Measurements from ENCODE around the gene VSIG10L2. TPM values are rescaled to one million over a fixed set of nuclear protein-coding genes. Genes with fewer than 3 reads are reported as not detected.

Gene VSIG10L2
- total and polyA plus RNA-seq, 2 donors from 2014 or later = not detected

DNA sequence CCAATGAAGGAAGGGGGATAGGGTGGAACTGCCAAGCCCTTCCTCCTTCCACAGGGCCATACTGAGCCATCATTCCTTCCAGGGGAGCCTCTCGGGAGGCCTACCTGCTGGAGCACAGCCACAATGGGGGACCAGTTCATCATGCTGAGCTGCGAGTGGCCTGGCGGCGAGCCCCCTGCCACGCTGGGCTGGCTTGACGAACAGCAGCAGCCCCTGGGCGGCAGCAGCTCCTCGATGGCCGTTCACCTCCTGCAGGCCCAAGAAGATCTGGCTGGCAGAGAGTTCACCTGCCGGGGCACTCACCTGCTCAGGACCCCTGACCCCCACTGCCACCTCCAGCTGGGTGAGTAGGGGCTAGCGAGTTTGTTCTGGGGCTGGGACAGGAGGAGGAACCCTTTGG is 5.9 kb downstream of the VSIG10L2 start:
- TF ChIP-seq, protein P1, sequence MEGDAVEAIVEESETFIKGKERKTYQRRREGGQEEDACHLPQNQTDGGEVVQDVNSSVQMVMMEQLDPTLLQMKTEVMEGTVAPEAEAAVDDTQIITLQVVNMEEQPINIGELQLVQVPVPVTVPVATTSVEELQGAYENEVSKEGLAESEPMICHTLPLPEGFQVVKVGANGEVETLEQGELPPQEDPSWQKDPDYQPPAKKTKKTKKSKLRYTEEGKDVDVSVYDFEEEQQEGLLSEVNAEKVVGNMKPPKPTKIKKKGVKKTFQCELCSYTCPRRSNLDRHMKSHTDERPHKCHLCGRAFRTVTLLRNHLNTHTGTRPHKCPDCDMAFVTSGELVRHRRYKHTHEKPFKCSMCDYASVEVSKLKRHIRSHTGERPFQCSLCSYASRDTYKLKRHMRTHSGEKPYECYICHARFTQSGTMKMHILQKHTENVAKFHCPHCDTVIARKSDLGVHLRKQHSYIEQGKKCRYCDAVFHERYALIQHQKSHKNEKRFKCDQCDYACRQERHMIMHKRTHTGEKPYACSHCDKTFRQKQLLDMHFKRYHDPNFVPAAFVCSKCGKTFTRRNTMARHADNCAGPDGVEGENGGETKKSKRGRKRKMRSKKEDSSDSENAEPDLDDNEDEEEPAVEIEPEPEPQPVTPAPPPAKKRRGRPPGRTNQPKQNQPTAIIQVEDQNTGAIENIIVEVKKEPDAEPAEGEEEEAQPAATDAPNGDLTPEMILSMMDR (IDR thresholded peaks at IDR 0.05; ENCODE audit: borderline replicate concordance, extremely low read depth, insufficient read depth) = no peak
- Histone ChIP-seq H3K9me3 (ENCODE audit: control insufficient read depth in 2 of 3, insufficient read depth in 1 of 3, low read length in 3 of 3) (no peaks in the 10 kb centered on the region), H3K27me3 (ENCODE audit: control insufficient read depth, insufficient read depth, low read length) (no peaks in the 10 kb centered on the region), H3K4me3 (ENCODE audit: low read length in 3 of 3) (no peak overlapping the region), H3K9ac (ENCODE audit: low read length in 3 of 3) (no peak overlapping the region), H3K36me3 (ENCODE audit: control insufficient read depth in 2 of 3, insufficient read depth in 3 of 3, low read length in 3 of 3) (no peaks in the 10 kb centered on the region), H3K27ac (ENCODE audit: low read depth in 2 of 2, low read length in 2 of 2) (no peak overlapping the region), H3K4me1 (ENCODE audit: control insufficient read depth in 2 of 3, insufficient read depth in 2 of 3, low read depth in 1 of 3, low read length in 3 of 3) (no peaks in the 10 kb centered on the region)
- DNase-seq (no peak), FAIRE-seq (no peak)
- intact Hi-C loops (cut with DNase I) = no loop called here

DNA sequence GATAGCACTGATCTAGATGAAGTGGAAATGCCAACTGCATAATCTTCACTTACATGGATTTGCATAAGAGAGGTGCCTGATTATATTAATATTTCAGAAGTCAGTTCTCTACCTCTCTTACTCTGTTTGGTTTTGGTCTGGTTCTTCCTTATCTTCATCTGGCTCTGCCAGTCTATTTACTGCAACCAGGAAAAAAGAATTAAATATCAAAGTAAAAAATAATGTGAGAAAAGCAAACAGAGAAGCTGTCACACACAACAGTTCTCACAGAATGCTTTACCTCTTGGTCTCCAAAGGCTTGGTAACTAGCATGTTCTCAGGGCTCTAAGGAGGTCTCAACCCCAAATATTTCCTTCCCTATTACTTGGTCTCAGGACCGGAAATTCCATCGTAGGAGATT is 6.7 kb downstream of the VSIG10L2 start:
- intact Hi-C loops (cut with DNase I) = no loop called here
- Histone ChIP-seq H3K27me3 (ENCODE audit: control insufficient read depth, insufficient read depth, low read length) (no peaks in the 10 kb centered on the region), H3K36me3 (ENCODE audit: control insufficient read depth in 2 of 3, insufficient read depth in 3 of 3, low read length in 3 of 3) (no peaks in the 10 kb centered on the region), H3K4me1 (ENCODE audit: control insufficient read depth in 2 of 3, insufficient read depth in 2 of 3, low read depth in 1 of 3, low read length in 3 of 3) (no peaks in the 10 kb centered on the region), H3K9ac (ENCODE audit: low read length in 3 of 3) (no peak overlapping the region), H3K9me3 (ENCODE audit: control insufficient read depth in 2 of 3, insufficient read depth in 1 of 3, low read length in 3 of 3) (no peaks in the 10 kb centered on the region), H3K27ac (ENCODE audit: low read depth in 2 of 2, low read length in 2 of 2) (no peak overlapping the region), H3K4me3 (ENCODE audit: low read length in 3 of 3) (no peak overlapping the region)
- DNase-seq = no peak
- FAIRE-seq = no peak
- TF ChIP-seq, protein P1 (IDR thresholded peaks at IDR 0.05; ENCODE audit: borderline replicate concordance, extremely low read depth, insufficient read depth) = no peak

DNA sequence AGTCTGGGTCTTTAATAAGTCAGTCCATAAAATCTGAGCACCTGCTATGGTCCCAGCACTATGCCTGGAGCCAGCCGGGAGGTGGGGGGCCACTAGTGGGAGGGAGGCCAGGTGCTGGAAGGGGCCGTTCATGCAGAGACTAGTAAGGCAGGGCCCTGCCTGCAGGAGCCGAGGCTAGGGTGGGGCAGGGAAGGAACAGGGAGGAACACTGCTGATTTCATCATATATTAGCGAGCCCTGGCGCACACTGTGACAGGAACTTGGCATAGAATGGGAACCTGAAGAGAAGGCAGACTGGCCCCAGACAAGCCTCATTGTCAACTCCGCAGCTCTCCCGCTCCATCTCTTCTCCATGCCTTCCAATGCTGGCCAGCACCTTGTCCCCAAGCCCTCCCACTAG is 7.1 kb downstream of the VSIG10L2 start:
- no peak for FAIRE-seq
- H3K4me3 ChIP-seq (ENCODE audit: low read length in 3 of 3) = no peak overlapping the region
- TF ChIP-seq, protein P1 (IDR thresholded peaks at IDR 0.05; ENCODE audit: borderline replicate concordance, extremely low read depth, insufficient read depth) = no peak
- H3K27me3 ChIP-seq (ENCODE audit: control insufficient read depth, insufficient read depth, low read length) = no peaks in the 10 kb centered on the region
- DNase-seq = no peak
- H3K9ac ChIP-seq (ENCODE audit: low read length in 3 of 3) = no peak overlapping the region
- no peaks in the 10 kb centered on the region for H3K4me1 ChIP-seq (ENCODE audit: control insufficient read depth in 2 of 3, insufficient read depth in 2 of 3, low read depth in 1 of 3, low read length in 3 of 3)
- H3K9me3 ChIP-seq (ENCODE audit: control insufficient read depth in 2 of 3, insufficient read depth in 1 of 3, low read length in 3 of 3) = no peaks in the 10 kb centered on the region
- no peak overlapping the region for H3K27ac ChIP-seq (ENCODE audit: low read depth in 2 of 2, low read length in 2 of 2)
- intact Hi-C loops (cut with DNase I) = no loop called here
- H3K36me3 ChIP-seq (ENCODE audit: control insufficient read depth in 2 of 3, insufficient read depth in 3 of 3, low read length in 3 of 3) = no peaks in the 10 kb centered on the region

DNA sequence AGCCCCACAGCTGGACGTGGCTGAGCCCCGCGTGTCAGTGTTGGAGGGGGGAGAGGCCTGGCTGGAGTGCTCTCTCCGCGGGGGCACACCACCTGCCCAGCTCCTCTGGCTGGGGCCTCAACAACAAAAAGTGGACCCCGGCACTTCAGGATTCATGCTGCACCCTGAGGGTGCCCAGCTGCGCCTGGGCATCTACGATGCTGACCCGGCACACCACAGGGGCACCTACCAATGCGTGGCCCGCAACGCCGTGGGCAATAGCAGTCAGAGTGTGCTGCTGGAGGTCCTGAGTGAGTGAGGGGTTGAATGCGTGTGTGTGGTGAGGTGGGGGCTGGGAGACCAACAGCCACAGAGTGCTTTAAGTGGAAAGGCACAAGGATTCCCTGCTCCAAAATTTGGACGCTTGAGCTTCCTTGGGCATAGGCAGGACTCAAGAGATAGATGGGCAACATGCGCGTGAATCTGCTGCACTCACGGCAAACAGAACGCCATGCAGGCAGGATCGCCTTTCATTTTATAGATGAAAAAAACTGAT is 7.6 kb downstream of the VSIG10L2 start:
- Histone ChIP-seq H3K27me3 (ENCODE audit: control insufficient read depth, insufficient read depth, low read length) (no peaks in the 10 kb centered on the region), H3K4me3 (ENCODE audit: low read length in 3 of 3) (no peak overlapping the region), H3K27ac (ENCODE audit: low read depth in 2 of 2, low read length in 2 of 2) (no peak overlapping the region), H3K9ac (ENCODE audit: low read length in 3 of 3) (no peak overlapping the region), H3K4me1 (ENCODE audit: control insufficient read depth in 2 of 3, insufficient read depth in 2 of 3, low read depth in 1 of 3, low read length in 3 of 3) (no peaks in the 10 kb centered on the region), H3K36me3 (ENCODE audit: control insufficient read depth in 2 of 3, insufficient read depth in 3 of 3, low read length in 3 of 3) (no peaks in the 10 kb centered on the region), H3K9me3 (ENCODE audit: control insufficient read depth in 2 of 3, insufficient read depth in 1 of 3, low read length in 3 of 3) (no peaks in the 10 kb centered on the region)
- intact Hi-C loops (cut with DNase I) = no loop called here
- DNase-seq = no peak
- TF ChIP-seq, protein P1 (IDR thresholded peaks at IDR 0.05; ENCODE audit: borderline replicate concordance, extremely low read depth, insufficient read depth) = no peak
- no peak for FAIRE-seq

Data from kidney (tissue), 14 donors.